AG04450 (cell line): ENCODE measurements around the gene FETUB. TPM values are rescaled to one million over a fixed set of nuclear protein-coding genes. Genes with fewer than 3 reads are reported as not detected.
"Not testable (repeated sequence)": the region's sequence is repeated elsewhere in the genome, so short reads cannot be mapped to it uniquely, and the experiment has no call there.

ENCODE experiments used
- CTCF ChIA-PET: fragments of 300-600, 350-600 bp; formaldehyde crosslinking; extraction: SDS; loops from one replicate; lab custom pipeline; 2022; ENCODE audit warnings: antibody characterized with exemption, inconsistent platforms; lab: Charles Lee
- POLR2A ChIA-PET: fragments of 350-600 bp; formaldehyde crosslinking; extraction: SDS; loops from one replicate; lab custom pipeline; 2021; ENCODE audit warnings: antibody characterized with exemption, inconsistent platforms; lab: Yijun Ruan, JAX
- DNase-seq: peaks from one replicate; pipeline ENCODE4 v3.0.0-alpha.2; 2011; ENCODE audit warnings: low read depth, low spot score
- H3K27ac ChIP-seq: one replicate; pipeline ENCODE4 v1.5.1; 2012; ENCODE audit warnings: low read depth, low read length, control low read depth
- H3K27me3 ChIP-seq: one replicate; pipeline ENCODE4 v1.6.0; 2012; ENCODE audit warnings: low read length; ENCODE audit not compliant: control insufficient read depth, insufficient read depth
- H3K4me3 ChIP-seq: 2 replicates; pipeline ENCODE4 v1.5.1; 2011; ENCODE audit warnings: mild to moderate bottlenecking, low read depth, low read length, control low read depth
- H3K9me3 ChIP-seq: 2 replicates; pipeline ENCODE4 v1.5.1; 2012; ENCODE audit warnings: low read length; ENCODE audit not compliant: control insufficient read depth, insufficient read depth
- polyA plus RNA-seq: library from polyadenylated mRNA; depleted of rRNA; stranded (reverse); fragments of >200 nt; gene quantifications from 2 replicates; pipeline ENCODE4 v1.2.3, GENCODE V29; 2011
- TF ChIP-seq, protein P1 (sequence below): IDR thresholded peaks from 2 replicates; pipeline ENCODE4 v1.5.1; 2011; ENCODE audit warnings: low read depth, low read length, control low read depth, inconsistent platforms

Gene FETUB
- polyA plus RNA-seq, 1 experiment, result not detected

DNA sequence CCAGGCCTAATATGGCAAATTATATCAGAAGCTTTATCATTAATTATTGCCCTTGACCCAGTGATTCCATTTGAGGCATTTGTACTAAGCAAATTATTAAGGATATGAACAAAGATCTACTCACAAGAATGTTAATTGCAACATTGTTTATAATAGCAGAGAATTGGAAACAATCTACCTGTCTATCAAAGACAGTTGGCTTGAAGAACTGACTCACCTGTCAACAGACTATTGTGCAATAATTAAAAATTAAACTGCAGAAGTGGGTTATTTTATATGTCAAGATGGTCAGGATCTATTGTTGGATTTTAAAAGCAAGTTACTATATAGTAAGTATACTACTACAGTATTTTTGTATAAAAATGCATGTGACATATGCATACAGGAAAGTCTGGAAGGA lies 6.7 kb upstream of the FETUB start:
- Histone ChIP-seq H3K9me3 (no peaks in the 10 kb centered on the region), H3K4me3 (no peak overlapping the region), H3K27me3 (no peaks in the 10 kb centered on the region), H3K27ac (no peak overlapping the region)
- DNase-seq, result no peak
- CTCF ChIA-PET, result interaction anchor here (5.1 kb wide), 1 partner anchor 18 kb away, joined by 43 read pairs; no protein-coding TSS in a partner anchor
- POLR2A ChIA-PET, result no interaction called here
- TF ChIP-seq, protein P1, sequence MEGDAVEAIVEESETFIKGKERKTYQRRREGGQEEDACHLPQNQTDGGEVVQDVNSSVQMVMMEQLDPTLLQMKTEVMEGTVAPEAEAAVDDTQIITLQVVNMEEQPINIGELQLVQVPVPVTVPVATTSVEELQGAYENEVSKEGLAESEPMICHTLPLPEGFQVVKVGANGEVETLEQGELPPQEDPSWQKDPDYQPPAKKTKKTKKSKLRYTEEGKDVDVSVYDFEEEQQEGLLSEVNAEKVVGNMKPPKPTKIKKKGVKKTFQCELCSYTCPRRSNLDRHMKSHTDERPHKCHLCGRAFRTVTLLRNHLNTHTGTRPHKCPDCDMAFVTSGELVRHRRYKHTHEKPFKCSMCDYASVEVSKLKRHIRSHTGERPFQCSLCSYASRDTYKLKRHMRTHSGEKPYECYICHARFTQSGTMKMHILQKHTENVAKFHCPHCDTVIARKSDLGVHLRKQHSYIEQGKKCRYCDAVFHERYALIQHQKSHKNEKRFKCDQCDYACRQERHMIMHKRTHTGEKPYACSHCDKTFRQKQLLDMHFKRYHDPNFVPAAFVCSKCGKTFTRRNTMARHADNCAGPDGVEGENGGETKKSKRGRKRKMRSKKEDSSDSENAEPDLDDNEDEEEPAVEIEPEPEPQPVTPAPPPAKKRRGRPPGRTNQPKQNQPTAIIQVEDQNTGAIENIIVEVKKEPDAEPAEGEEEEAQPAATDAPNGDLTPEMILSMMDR, result no peak

DNA sequence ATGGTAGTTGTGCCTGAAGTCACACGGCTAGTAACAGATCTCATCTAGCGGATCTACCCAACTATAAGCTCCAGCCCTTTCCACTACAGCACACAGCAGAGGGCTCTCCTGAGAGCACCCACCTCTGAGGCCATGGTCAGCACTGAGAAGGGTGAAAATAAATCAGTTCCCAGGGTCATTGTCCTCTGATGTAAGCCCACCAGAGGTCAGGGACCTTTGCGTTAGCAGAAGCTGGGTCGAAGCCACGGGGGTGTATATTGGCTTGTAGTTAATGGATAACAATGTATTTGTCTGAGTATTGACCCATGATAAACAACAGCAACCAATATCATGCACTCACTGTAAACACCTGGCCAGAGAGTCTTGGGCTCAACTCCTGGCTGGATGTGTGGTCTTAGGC lies 6.0 kb upstream of the FETUB start:
- CTCF ChIA-PET, result interaction anchor here (1.2 kb wide), 1 partner anchor 20 kb away, joined by 4 read pairs; no protein-coding TSS in a partner anchor
- POLR2A ChIA-PET, result interaction anchor here (1.5 kb wide), 1 partner anchor 149 kb away, joined by 5 read pairs; the partner anchor contains the start of gene EIF4A2
- not testable (repeated sequence) for H3K9me3 ChIP-seq, H3K4me3 ChIP-seq, H3K27me3 ChIP-seq, H3K27ac ChIP-seq, DNase-seq

DNA sequence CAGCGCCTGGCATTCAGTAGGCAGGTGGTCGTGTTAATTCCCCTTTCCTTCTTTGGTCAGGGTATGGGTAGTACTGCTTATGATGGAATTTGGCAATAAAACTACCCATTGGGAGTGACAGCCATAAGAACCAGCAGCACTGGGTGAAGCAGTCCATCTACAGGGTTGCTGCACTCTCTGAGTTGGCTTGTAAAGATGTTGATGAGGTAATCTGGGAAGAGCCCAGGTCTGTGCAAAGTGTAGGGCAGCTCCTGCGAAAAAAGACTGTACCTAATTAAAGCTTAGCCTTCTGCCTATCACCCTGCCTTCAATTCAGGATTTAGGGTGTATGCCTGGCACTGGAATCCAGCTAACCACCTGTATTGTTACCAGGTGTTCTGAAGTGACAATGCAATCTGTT lies 4.7 kb upstream of the FETUB start:
- TF ChIP-seq, protein P1, result no peak
- no peak overlapping the region for H3K27ac ChIP-seq
- DNase-seq, result no peak
- peaks cover 3% of the 10 kb centered on the region for H3K27me3 ChIP-seq
- no peak overlapping the region for H3K4me3 ChIP-seq
- ChIA-PET POLR2A (interaction anchor here (1.5 kb wide), 1 partner anchor 148 kb away, joined by 5 read pairs; the partner anchor contains the start of gene EIF4A2), CTCF (interaction anchor here (1.2 kb wide), 1 partner anchor 21 kb away, joined by 4 read pairs; no protein-coding TSS in a partner anchor)
- no peaks in the 10 kb centered on the region for H3K9me3 ChIP-seq

DNA sequence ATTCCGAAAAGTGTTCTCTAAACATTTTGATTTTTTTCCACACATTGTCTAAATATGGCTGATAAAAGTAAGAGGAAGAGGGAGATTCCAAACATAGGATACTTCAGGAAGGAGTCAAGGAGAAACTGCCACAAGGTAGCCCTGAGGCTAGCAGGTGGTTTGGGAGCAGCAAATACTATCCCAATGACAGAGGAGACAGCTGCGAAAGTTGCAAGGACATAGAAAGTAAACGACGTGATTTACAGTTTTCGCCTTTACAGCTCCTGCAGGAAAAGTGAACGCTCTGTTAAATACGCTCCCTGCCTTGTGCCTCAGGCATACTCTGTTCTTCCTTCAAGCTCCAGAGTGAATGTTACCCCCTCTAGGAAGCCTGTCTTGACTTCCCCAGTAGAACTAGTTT lies 3.7 kb upstream of the FETUB start:
- Histone ChIP-seq H3K9me3 (no peaks in the 10 kb centered on the region), H3K27me3 (peaks cover 6% of the 10 kb centered on the region), H3K27ac (no peak overlapping the region), H3K4me3 (no peak overlapping the region)
- ChIA-PET POLR2A (no interaction called here), CTCF (no interaction called here)
- TF ChIP-seq, protein P1, result no peak
- no peak for DNase-seq

DNA sequence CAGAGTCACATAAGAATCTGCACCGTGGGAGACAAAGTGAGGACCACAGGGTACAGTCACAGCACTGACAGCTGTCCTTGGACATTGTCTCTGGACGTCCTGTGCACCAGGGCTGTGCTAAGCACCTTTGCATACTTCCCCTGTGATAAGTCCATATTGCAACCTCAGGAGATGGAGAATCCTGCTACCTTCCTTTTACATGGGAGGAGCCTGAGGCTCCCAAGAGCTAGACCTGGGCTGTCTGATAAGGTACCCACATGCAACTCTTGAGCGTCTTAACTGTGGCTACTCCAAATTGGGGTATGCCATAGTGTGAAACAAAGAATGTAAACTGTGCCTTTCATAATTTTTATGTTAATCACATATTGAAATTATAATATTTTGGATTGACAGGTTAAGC lies 2.5 kb upstream of the FETUB start:
- POLR2A ChIA-PET, result no interaction called here
- Histone ChIP-seq H3K27me3 (peaks cover 11% of the 10 kb centered on the region), H3K9me3 (no peaks in the 10 kb centered on the region), H3K4me3 (no peak overlapping the region), H3K27ac (no peak overlapping the region)
- CTCF ChIA-PET, result no interaction called here
- TF ChIP-seq, protein P1, result no peak
- no peak for DNase-seq
